K562 (cell line): ENCODE measurements around the gene B3GALT4.
"Not testable (repeated sequence)": the region's sequence is repeated elsewhere in the genome, so short reads cannot be mapped to it uniquely, and the experiment has no call there.

Source experiments
- EP300 ChIP-seq: IDR thresholded peaks from 2 replicates; pipeline ENCODE4 v1.6.1; 2012; ENCODE audit warnings: low read length, improper control_type of control experiment
- GABPA ChIP-seq: fragments of 200-800 bp; sonication (Bioruptor generic); conservative IDR thresholded peaks from 2 replicates; pipeline ENCODE4 v1.6.1; 2016; ENCODE audit warnings: low read depth, missing genetic modification characterization, missing compliant biosample characterization
- JUNB ChIP-seq: fragments of 450-650 bp; formaldehyde crosslinking; conservative IDR thresholded peaks from 2 replicates; pipeline ENCODE4 v1.4.0; 2020; ENCODE audit warnings: mild to moderate bottlenecking
- MTA3 ChIP-seq: fragments of 450-650 bp; formaldehyde crosslinking; IDR thresholded peaks from 2 replicates; pipeline ENCODE4 v1.6.1; 2017; ENCODE audit warnings: mild to moderate bottlenecking, borderline replicate concordance
- MXI1 ChIP-seq: IDR thresholded peaks from 2 replicates; pipeline ENCODE4 v1.6.1; 2011; ENCODE audit warnings: low read depth, mild to moderate bottlenecking, improper control_type of control experiment, low read length
- NR1H2 ChIP-seq: sonication (generic); formaldehyde crosslinking; IDR thresholded peaks from 2 replicates; pipeline ENCODE4 v1.4.0; 2020; ENCODE audit warnings: mild to moderate bottlenecking, missing genetic modification reagents
- POLR2A ChIP-seq: fragments of 450-650 bp; conservative IDR thresholded peaks from 2 replicates; pipeline ENCODE4 v1.6.1; 2016
- RBM17 ChIP-seq: fragments of 200-400 bp; formaldehyde crosslinking; IDR thresholded peaks from 2 replicates; pipeline ENCODE4 v1.6.1; 2017; ENCODE audit warnings: low read depth, mild to moderate bottlenecking, low read length, borderline replicate concordance

DNA sequence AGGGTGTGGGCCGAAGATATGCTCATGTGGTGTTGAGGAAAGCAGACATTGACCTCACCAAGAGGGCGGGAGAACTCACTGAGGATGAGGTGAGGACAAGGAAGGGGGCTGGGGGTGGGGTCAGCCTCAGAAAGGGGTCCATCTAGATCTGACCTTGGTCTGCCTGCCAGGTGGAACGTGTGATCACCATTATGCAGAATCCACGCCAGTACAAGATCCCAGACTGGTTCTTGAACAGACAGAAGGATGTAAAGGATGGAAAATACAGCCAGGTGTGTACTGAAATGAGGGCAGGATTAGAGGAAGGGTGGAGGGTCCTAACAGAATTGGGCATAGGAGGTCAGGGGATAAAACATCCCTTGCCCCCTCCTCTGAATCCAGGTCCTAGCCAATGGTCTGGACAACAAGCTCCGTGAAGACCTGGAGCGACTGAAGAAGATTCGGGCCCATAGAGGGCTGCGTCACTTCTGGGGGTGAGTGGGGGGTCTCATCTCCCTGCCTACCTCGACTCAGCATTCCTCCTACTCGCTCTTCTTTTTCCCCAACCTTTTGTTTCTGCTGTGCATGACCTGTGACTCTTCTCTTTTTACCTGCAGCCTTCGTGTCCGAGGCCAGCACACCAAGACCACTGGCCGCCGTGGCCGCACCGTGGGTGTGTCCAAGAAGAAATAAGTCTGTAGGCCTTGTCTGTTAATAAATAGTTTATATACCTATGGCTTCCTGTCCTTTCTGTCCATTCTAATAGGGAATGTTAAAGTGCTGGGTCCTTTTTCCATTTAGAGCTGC lies 935 bp upstream of the B3GALT4 start:
- not testable (repeated sequence) for TF ChIP-seq EP300; GABPA (tag); JUNB (CRISPR knock-in tag); MTA3; MXI1; RBM17; NR1H2 (CRISPR knock-in tag)
- peak; percentile 52; the same call in 1 of the 2 replicates for TF ChIP-seq POLR2A
